HUES48 (cell line): ENCODE data around the gene SEMA3E.

Experiments
- H3K27ac ChIP-seq: one replicate; pipeline ENCODE4 v1.7.0; 2013; ENCODE audit warnings: low read depth, low read length, inconsistent platforms
- H3K27me3 ChIP-seq: 2 replicates; pipeline ENCODE4 v1.6.1; 2013; ENCODE audit warnings: mild to moderate bottlenecking, low read length; ENCODE audit not compliant: control insufficient read depth, insufficient read depth
- H3K36me3 ChIP-seq: 2 replicates; pipeline ENCODE4 v1.6.1; 2013; ENCODE audit warnings: low read length; ENCODE audit not compliant: control insufficient read depth, insufficient read depth
- H3K4me1 ChIP-seq: 2 replicates; pipeline ENCODE4 v1.6.1; 2013; ENCODE audit warnings: mild to moderate bottlenecking, low read length; ENCODE audit not compliant: control insufficient read depth, insufficient read depth
- H3K4me3 ChIP-seq: 2 replicates; pipeline ENCODE4 v1.5.1; 2013; ENCODE audit warnings: mild to moderate bottlenecking, low read depth, low read length
- H3K9ac ChIP-seq: 2 replicates; pipeline ENCODE4 v1.6.1; 2013; ENCODE audit warnings: mild to moderate bottlenecking, low read depth, low read length, moderate library complexity
- H3K9me3 ChIP-seq: 2 replicates; pipeline ENCODE4 v1.6.1; 2013; ENCODE audit warnings: low read length; ENCODE audit not compliant: control insufficient read depth, insufficient read depth

The SEMA3E gene

DNA sequence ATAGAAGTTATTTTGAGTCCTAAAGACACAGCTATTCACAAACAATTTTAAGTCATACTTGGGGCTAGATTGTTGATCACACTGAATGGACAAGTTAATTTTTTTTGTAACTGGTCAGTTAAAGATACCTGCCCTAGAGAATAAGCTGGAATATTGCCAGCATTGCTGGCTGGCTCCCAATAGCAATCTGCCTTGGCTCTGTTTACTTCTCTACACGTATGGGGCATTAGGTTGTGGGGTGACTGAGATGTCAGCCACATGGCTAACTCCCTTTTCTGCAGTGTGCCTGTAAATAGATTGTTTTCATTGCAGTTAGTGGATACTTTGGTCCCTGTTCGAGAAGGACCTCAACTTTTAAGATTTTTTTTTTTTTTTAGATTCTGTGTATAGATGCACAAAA is 128.2 kb downstream of the SEMA3E start:
- no peak overlapping the region for H3K9ac ChIP-seq
- H3K9me3 ChIP-seq = no peaks in the 10 kb centered on the region
- no peak overlapping the region for H3K27ac ChIP-seq
- H3K27me3 ChIP-seq = no peaks in the 10 kb centered on the region
- H3K4me1 ChIP-seq = peaks cover 22% of the 10 kb centered on the region; the same call in 1 of the 2 replicates
- no peak overlapping the region for H3K4me3 ChIP-seq
- no peaks in the 10 kb centered on the region for H3K36me3 ChIP-seq

DNA sequence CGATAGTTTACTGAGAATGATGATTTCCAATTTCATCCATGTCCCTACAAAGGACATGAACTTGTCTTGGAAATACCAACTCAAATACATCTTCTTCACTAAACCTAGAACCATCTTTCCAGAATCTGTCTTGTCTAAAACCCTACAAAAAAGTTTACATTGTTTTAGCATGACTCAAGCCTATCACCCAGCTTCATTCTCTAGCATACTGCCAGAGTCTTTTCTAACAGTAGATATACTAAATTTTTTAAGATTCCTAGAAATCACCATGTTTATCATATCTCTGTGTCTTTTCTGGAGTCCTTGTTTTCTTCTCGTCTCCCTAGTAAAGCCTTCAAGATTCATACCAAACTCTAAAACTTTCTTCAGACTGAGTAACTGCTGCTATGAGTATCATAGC is 129.7 kb downstream of the SEMA3E start:
- H3K9ac ChIP-seq = no peak overlapping the region
- no peaks in the 10 kb centered on the region for H3K36me3 ChIP-seq
- H3K9me3 ChIP-seq = no peaks in the 10 kb centered on the region
- no peak overlapping the region for H3K27ac ChIP-seq
- peaks cover 23% of the 10 kb centered on the region for H3K4me1 ChIP-seq
- no peak overlapping the region for H3K4me3 ChIP-seq
- no peaks in the 10 kb centered on the region for H3K27me3 ChIP-seq

DNA sequence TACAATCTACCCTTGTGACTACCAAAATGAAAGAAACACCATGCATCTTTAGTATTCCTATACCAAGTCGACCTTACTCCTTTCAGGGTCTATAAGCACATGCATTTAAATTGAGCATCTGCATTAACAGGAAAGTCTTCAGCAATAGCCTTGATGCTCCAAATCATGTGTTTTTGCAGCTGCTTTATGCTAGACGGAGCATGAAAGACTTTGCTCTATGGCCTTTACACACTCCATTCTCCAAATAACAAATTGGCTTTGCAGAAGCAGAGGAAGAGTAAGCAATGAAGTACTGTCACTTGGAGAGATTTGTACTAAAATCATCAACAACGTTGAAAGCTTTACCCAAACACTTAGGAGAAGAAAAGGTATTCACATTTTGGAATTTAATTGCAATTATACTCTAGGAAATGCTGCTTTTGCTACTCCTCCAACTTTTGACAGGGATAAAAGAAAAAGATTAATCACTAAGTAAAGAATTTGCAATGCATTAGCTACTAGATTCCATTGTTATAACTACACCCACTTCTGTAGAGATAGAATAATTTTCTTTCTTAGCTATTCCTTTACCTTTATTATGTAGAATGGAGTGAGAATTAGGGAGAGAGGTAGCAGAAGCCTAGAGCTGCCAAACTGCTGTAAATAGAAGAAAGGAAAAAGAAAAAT is 131.8 kb downstream of the SEMA3E start:
- no peaks in the 10 kb centered on the region for H3K27me3 ChIP-seq
- H3K36me3 ChIP-seq = no peaks in the 10 kb centered on the region
- peaks cover 30% of the 10 kb centered on the region for H3K4me1 ChIP-seq
- no peak overlapping the region for H3K27ac ChIP-seq
- no peak overlapping the region for H3K4me3 ChIP-seq
- no peak overlapping the region for H3K9ac ChIP-seq
- H3K9me3 ChIP-seq = no peaks in the 10 kb centered on the region

DNA sequence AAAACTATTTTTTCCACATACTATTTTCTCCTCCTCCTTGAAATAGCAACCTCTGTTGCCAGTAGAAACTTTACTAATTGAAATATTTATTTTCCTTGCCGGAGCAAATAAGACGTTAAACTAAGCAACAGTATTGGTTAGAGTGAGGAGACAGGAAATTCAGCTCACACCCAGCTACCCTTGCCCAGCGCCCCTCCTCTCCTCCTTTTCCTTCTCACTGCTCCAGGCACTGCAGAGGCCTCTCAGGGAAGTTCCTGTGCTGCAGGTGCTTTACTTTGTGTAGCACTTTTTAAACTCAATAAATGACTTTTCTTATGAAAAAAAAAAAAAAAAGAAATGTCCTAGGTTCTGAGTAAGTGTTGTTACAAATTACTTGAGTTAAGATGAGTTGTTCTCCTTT is 134.0 kb downstream of the SEMA3E start:
- H3K36me3 ChIP-seq = no peaks in the 10 kb centered on the region
- no peaks in the 10 kb centered on the region for H3K9me3 ChIP-seq
- H3K9ac ChIP-seq = no peak overlapping the region
- H3K27ac ChIP-seq = no peak overlapping the region
- no peak overlapping the region for H3K4me3 ChIP-seq
- H3K27me3 ChIP-seq = no peaks in the 10 kb centered on the region
- peaks cover 30% of the 10 kb centered on the region for H3K4me1 ChIP-seq

DNA sequence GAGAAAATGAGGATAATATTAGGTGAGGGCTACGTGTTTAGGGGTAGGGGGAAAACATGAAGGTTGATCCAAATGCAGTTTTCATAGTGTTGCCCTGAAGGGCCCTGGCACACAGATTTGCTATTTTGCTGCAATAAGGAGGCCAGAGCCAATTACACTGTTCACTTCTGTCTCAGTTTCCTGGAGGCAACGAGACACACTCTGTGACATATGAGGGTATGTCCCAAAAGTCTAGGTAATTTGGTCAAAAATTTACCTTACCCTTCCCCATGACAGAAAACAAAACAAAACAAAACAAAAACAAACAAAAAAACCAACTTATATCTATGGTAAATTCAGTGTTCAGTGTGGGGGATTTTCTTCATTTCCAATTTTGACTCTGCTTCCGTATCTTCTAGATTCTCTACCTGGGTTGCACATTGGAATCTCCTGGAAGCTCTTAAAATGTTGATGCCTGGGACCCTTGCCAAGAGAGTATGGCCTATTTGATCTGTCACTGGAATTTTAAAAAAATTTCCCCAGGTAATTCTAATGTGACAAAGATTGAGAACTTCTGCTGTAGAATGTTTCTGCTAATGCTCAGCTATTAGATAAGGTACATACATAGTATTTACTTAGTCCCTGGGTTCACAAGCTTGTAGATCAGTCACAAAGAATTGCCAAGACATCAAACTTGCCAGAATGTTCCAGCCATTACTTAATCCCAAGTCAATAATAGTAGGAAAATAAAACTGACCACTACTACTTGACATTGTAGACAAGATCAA is 139.5 kb downstream of the SEMA3E start:
- Histone ChIP-seq H3K9ac (no peak overlapping the region), H3K36me3 (no peaks in the 10 kb centered on the region), H3K27ac (no peak overlapping the region), H3K27me3 (no peaks in the 10 kb centered on the region), H3K4me3 (no peak overlapping the region), H3K9me3 (no peaks in the 10 kb centered on the region), H3K4me1 (peaks cover 10% of the 10 kb centered on the region; the same call in 1 of the 2 replicates)

DNA sequence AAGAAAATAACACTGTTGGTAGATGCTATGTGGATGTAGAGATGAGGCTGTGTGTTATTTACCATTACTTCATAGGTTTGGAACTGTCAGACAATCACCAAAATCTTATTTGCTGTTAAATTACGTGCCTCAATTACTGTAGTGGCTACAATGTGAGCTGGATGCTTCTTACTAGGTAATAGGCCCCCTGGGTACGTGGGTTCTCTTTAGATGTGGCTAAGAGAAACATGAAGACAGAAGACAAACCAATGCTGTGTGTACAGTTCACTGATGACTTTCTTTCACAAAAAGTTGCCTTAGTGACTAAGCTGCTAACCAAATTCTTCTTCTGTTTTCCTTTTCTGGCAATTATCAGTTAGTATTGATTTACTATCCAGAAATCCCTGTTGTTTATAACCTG is 144.6 kb downstream of the SEMA3E start:
- H3K27me3 ChIP-seq = no peaks in the 10 kb centered on the region
- no peaks in the 10 kb centered on the region for H3K4me1 ChIP-seq
- no peaks in the 10 kb centered on the region for H3K36me3 ChIP-seq
- H3K27ac ChIP-seq = no peak overlapping the region
- H3K9ac ChIP-seq = no peak overlapping the region
- H3K9me3 ChIP-seq = no peaks in the 10 kb centered on the region
- H3K4me3 ChIP-seq = no peak overlapping the region

DNA sequence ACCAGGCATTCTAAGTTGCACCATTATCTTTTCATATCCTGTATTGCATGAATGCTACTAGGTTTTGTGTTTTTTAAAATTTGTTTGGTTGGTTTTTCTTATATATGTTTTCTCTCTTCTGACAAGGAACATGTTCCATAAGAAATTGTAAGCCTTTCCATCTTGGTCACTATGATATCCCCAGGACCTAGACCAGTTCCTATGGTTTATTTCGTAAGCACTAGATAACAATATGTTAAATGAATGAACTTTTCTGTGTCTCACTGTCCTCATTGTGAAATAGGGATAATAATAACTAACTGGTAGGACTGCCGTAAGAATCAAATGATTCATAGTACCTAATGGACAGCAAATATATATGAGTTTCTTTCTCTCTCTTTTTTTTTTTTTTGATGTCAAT is 146.3 kb downstream of the SEMA3E start:
- Histone ChIP-seq H3K4me1 (no peaks in the 10 kb centered on the region), H3K27ac (no peak overlapping the region), H3K9ac (no peak overlapping the region), H3K36me3 (no peaks in the 10 kb centered on the region), H3K9me3 (no peaks in the 10 kb centered on the region), H3K4me3 (no peak overlapping the region), H3K27me3 (no peaks in the 10 kb centered on the region)

DNA sequence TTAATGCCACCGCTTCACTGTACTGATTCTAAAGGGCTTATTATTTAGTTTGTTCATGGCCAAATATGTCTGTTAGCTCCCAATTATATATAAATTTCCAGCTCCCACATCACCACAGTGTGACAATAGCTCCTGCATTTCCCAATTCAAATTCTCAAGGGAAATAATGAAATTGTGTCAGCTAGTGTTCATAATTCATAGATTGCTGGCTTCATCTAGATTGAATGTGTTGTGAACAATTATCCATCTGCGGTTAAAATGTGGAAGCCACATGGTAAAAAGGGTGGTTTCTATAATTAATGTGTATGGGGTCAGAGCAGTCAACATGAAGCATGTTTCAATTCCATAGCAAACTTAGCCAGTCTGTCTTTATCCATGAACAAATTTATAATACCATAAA is 154.3 kb downstream of the SEMA3E start:
- H3K4me3 ChIP-seq = no peak overlapping the region

DNA sequence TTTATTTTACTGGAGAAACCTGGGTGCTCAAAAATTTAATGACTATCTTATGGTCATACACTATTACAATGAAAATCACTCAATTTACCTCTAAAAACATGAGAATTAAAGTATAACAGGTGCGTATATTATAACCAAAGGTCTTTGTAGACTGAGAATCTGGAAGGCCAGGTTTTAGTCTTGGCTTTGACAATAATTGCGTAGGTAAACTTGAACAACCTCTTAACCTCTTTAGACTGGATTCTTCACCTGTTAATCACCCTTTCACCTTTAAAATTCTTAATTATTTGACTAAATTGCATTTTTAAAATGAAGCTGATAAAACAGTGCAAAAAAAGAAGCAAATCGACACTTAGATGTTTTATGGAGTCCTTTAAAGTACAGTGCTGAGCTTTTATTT is 156.1 kb downstream of the SEMA3E start:
- no peaks in the 10 kb centered on the region for H3K36me3 ChIP-seq
- H3K27me3 ChIP-seq = no peaks in the 10 kb centered on the region
- H3K9me3 ChIP-seq = no peaks in the 10 kb centered on the region
- no peak overlapping the region for H3K9ac ChIP-seq
- H3K27ac ChIP-seq = no peak overlapping the region
- no peak overlapping the region for H3K4me3 ChIP-seq
- H3K4me1 ChIP-seq = no peaks in the 10 kb centered on the region

More for the DNA sequence above, 154.3 kb downstream of the SEMA3E start:
- Histone ChIP-seq H3K27ac (no peak overlapping the region), H3K9ac (no peak overlapping the region), H3K9me3 (no peaks in the 10 kb centered on the region), H3K4me1 (no peaks in the 10 kb centered on the region), H3K36me3 (no peaks in the 10 kb centered on the region), H3K27me3 (no peaks in the 10 kb centered on the region)

DNA sequence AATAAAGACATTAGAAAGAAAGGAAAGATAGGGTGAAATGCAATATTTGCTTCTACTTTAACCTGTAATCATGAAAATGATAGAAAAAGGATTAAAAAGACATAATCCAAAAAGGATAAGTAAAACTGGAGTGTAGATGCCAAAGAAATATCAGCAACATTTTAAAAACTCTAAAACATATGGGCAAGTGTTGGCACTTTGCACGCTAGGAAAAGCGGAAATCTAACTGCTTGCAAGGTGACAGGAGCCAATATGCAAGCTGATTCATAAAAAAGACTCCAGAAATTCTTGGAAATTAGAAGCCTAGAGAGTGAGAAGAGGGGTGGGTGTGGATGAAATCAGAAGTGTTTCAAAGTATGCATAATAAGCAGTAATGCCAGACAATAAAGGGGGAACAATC is 161.1 kb downstream of the SEMA3E start:
- Histone ChIP-seq H3K4me1 (no peaks in the 10 kb centered on the region), H3K9ac (no peak overlapping the region), H3K4me3 (no peak overlapping the region), H3K36me3 (no peaks in the 10 kb centered on the region), H3K27ac (no peak overlapping the region), H3K9me3 (no peaks in the 10 kb centered on the region), H3K27me3 (no peaks in the 10 kb centered on the region)

DNA sequence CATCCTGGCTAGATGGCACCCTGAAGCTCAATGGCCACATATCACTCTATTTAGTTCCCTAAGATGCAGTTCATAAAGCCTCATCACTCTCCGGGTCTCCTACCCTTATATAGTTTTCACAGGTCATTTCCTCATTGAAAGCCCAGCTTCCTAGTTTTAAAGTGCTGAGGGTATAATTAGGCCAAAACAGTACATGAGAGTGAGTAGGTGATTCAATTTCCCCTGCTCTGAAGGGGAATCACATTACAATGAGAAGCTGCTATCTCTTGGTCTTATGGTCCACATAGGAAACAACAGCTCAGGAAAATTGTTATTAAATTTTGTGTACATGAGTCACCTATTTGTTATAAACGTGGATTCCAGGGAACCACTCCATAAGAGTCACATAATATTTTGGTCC is 162.0 kb downstream of the SEMA3E start:
- no peak overlapping the region for H3K4me3 ChIP-seq
- no peak overlapping the region for H3K27ac ChIP-seq
- no peaks in the 10 kb centered on the region for H3K27me3 ChIP-seq

More for the DNA sequence above, 162.0 kb downstream of the SEMA3E start:
- no peaks in the 10 kb centered on the region for H3K4me1 ChIP-seq
- H3K9me3 ChIP-seq = no peaks in the 10 kb centered on the region
- no peak overlapping the region for H3K9ac ChIP-seq
- H3K36me3 ChIP-seq = no peaks in the 10 kb centered on the region
